Heart right ventricle (tissue), 16 donors: ENCODE results near the gene CAPN13. TPM values are rescaled to one million over a fixed set of nuclear protein-coding genes. Genes with fewer than 3 reads are reported as not detected.

ENCODE experiments used
- ATAC-seq, 8 donors: fragments of 200-7000 bp; cut with Tn5 transposase; one replicate each; pipeline ENCODE4 v1.9.1; 2020; ENCODE audit warnings: mild to moderate bottlenecking in 8 of 8, moderate library complexity in 8 of 8, moderate number of reproducible peaks in 1 of 8
- DNase-seq, 2 donors: peaks; one replicate each; pipeline ENCODE4 v3.0.0-alpha.2; 2020
- H3K27ac ChIP-seq, 10 donors: fragments of 200-600 bp; sonication (generic) in 2 of 10; one replicate each; pipeline versions ENCODE4 v1.5.0 to v1.8.0; 2020 to 2022; ENCODE audit warnings: mild to moderate bottlenecking in 3 of 10
- H3K27me3 ChIP-seq, 7 donors: fragments of 200-600 bp; one replicate each; pipeline ENCODE4 v1.8.0; 2021 to 2022; ENCODE audit warnings: mild to moderate bottlenecking in 2 of 7
- H3K36me3 ChIP-seq, 9 donors: fragments of 200-600 bp; sonication (generic) in 1 of 9; one replicate each; pipeline versions ENCODE4 v1.5.0 to v1.8.0; 2020 to 2022; ENCODE audit warnings: mild to moderate bottlenecking in 2 of 9
- H3K4me1 ChIP-seq, 9 donors: fragments of 200-600 bp; sonication (generic) in 1 of 9; one replicate each; pipeline versions ENCODE4 v1.5.0 to v1.8.0; 2020 to 2022; ENCODE audit warnings: mild to moderate bottlenecking in 4 of 9
- H3K4me3 ChIP-seq, 10 donors: fragments of 200-600 bp; sonication (generic) in 2 of 10; one replicate each; pipeline versions ENCODE4 v1.5.0 to v1.8.0; 2020 to 2022; ENCODE audit warnings: mild to moderate bottlenecking in 7 of 10, moderate library complexity in 2 of 10
- H3K9me3 ChIP-seq, 11 donors: fragments of 200-600 bp in 10 of 11; sonication (generic) in 2 of 11; one replicate each; pipeline versions ENCODE4 v1.5.0 to v1.8.0; 2013 to 2022; ENCODE audit warnings: mild to moderate bottlenecking in 2 of 11, control low read depth in 1 of 11, moderate library complexity in 1 of 11
- WGBS, 2 donors: extraction: QIAGEN DNeasy Blood & Tissue Kit; methylation state at CpG; one replicate each; pipeline ENCODE4 v1.1.7; 2013; ENCODE audit warnings: inconsistent platforms in 1 of 2; 5-methylcytosine and 5-hydroxymethylcytosine counted together
- intact Hi-C, 10 donors: fragments of 100-400 bp; cut with DNase I; formaldehyde crosslinking; loops; one replicate each; pipeline versions ENCODE4 v1.11.1 to v1.14.2; 2022
- polyA plus RNA-seq, 2 donors: library from polyadenylated mRNA; stranded (reverse); fragments of 200-250 nt; gene quantifications; one replicate each; pipeline ENCODE4 v1.2.3, GENCODE V29; 2013
- total RNA-seq, 10 donors: library from RNA; stranded (reverse); fragmentation: NEBNext Ultra II Directional in 3 of 10; extraction: Animal tissue kit (Norgen Biotek cat#: 25700) in 3 of 10; gene quantifications; one replicate each; pipeline versions ENCODE4 v1.2.1 to v1.2.4, GENCODE V29; 2021 to 2023
- TF ChIP-seq, protein P1 (sequence below), 9 donors: fragments of 200-600 bp; sonication (generic) in 2 of 9; IDR thresholded peaks; one replicate each; pipeline versions ENCODE4 v1.5.0 to v1.8.0; 2021 to 2022; ENCODE audit warnings: antibody characterized with exemption in 9 of 9, mild to moderate bottlenecking in 5 of 9, moderate library complexity in 1 of 9
- donor health status: Arrhythmogenic right ventricular cardiomyopathy.
- donor health status: ischemic (EF 13 %, LVEDD 7.1; RV severe dilation, severe dysfunction).
- donor health status: healthy with polysubstance abuse.
- donor health status: DM: no; HTN: yes; CAD: no.
- donor health status: DM: no; HTN: no; CAD: no.
- donor health status: ischemic (EF 25% LVEDD 6.9; RV normal size, moderate dysfunction).
- donor health status: ischemic (EF 25% LVEDD 5.7; RV mildly dilated, moderate dysfunction).
- donor health status: healthy.
- donor health status: DM: yes; HTN: yes; CAD: no.
- donor health status: Ischemic cardiomyopathy.
- donor health status: ischemic (EF 35%, LVEDD 5.7; RV mildly dilated, moderate dysfunction).
- donor health status: nonischemic (EF 11% LVEDD 7.7; RV severe dilation, severe dysfunction).
- donor health status: DM: yes; HTN: yes; CAD: no.
- donor health status: PGD.
- donor health status: ischemic (EF 29% LVEDD 5.4; RV normal size, mild dysfunction).
- donor health status: nonischemic (EF 23%, LVEDD 6.1; RV moderate dilation, normal function).

The CAPN13 gene
- total and polyA plus RNA-seq, 12 donors, result 0.09 TPM; not detected in 11

DNA sequence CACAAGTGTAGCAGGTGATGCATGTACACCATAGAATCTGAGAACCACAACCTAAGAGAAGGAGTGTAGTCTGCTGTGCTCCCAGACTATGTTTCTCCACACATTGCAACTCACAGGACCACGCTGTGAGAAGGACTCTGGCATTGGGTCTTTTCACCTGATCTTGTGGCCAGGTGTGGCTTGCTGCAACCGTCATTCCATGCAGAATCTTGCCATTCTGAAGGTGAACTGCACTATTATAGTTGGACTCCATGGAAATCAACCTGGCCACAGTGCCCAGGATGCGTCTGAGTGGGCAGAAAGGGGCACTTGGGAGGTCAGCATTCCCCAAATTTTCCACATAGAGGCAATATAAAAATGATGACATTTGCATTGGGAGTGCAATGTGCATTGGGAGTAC is 122.2 kb downstream of the CAPN13 start:
- no peaks in the 10 kb centered on the region for H3K9me3 ChIP-seq
- intact Hi-C loops, result loop anchor here in 3 of 10 donors (5.0 to 10.0 kb wide), 3 partner anchors 58 to 160 kb away; no protein-coding TSS in a partner anchor
- no peak for DNase-seq
- no peak overlapping the region for H3K4me3 ChIP-seq
- 93 to 94% methylated on average over 3 of the region's 3 CpGs for WGBS, 2 donors
- TF ChIP-seq, protein P1, sequence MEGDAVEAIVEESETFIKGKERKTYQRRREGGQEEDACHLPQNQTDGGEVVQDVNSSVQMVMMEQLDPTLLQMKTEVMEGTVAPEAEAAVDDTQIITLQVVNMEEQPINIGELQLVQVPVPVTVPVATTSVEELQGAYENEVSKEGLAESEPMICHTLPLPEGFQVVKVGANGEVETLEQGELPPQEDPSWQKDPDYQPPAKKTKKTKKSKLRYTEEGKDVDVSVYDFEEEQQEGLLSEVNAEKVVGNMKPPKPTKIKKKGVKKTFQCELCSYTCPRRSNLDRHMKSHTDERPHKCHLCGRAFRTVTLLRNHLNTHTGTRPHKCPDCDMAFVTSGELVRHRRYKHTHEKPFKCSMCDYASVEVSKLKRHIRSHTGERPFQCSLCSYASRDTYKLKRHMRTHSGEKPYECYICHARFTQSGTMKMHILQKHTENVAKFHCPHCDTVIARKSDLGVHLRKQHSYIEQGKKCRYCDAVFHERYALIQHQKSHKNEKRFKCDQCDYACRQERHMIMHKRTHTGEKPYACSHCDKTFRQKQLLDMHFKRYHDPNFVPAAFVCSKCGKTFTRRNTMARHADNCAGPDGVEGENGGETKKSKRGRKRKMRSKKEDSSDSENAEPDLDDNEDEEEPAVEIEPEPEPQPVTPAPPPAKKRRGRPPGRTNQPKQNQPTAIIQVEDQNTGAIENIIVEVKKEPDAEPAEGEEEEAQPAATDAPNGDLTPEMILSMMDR (IDR thresholded peaks at IDR 0.05), result no peak
- H3K27ac ChIP-seq, result no peak overlapping the region
- no peaks in the 10 kb centered on the region for H3K36me3 ChIP-seq
- no peak for ATAC-seq
- no peaks in the 10 kb centered on the region for H3K27me3 ChIP-seq
- H3K4me1 ChIP-seq, result peaks cover 0 to 29% (median 12%) of the 10 kb centered on the region in 9 donors

DNA sequence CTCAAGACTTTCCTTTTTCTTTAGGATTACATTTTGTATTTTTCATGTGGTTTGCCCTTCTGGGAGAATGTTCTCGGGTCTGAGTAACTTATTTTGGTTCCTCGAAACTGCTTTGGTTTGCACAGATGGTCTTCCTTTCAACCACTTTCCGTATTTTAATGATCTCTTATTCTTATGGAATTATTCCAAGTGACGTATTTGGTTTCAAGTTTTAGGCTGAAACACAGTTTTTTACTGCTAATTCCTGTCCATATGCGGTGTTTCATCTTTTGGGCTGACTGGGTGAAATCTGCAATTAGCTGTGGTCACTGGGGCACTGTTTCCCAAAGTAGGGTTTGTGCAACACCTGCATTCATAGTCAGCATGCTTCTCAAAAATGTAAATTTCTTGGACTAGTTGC is 122.7 kb downstream of the CAPN13 start:
- Histone ChIP-seq H3K27me3 (no peaks in the 10 kb centered on the region), H3K9me3 (no peaks in the 10 kb centered on the region), H3K4me1 (peaks cover 0 to 25% (median 12%) of the 10 kb centered on the region in 9 donors), H3K4me3 (no peak overlapping the region), H3K27ac (no peak overlapping the region), H3K36me3 (no peaks in the 10 kb centered on the region)
- intact Hi-C loops, result loop anchor here in 1 of 10 donors (10.0 kb wide), 1 partner anchor 160 kb away; no protein-coding TSS in a partner anchor
- TF ChIP-seq, protein P1 (IDR thresholded peaks at IDR 0.05), result no peak
- ATAC-seq (no peak), DNase-seq (no peak)
- WGBS, 2 donors, result 85 to 91% methylated on average over 5 of the region's 5 CpGs

DNA sequence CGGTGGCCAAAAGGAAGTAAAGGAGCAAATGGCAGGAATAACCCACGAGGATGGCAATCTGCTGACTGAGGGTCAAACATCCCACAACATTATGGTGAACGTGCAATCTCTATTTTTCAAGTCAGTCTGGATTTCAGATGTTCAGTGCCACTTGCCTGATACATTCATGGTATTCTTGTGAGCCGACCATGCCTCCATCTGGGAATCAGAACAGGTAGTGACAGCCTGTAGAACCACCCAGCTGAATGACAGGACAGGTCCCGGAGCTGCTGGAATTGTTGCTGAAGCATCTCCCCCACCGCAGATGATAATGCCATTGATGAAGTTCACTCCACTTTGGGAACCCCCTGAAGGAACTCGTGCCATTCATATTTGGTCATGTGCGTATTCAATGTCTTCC is 123.2 kb downstream of the CAPN13 start:
- 91 to 95% methylated on average over 8 of the region's 8 CpGs for WGBS, 2 donors
- no peaks in the 10 kb centered on the region for H3K9me3 ChIP-seq
- no peaks in the 10 kb centered on the region for H3K36me3 ChIP-seq
- intact Hi-C loops, result loop anchor here in 1 of 10 donors (10.0 kb wide), 1 partner anchor 159 kb away; no protein-coding TSS in a partner anchor
- H3K4me3 ChIP-seq, result no peak overlapping the region
- no peak for DNase-seq
- peaks cover 0 to 20% (median 8%) of the 10 kb centered on the region in 9 donors for H3K4me1 ChIP-seq
- no peak for ATAC-seq
- TF ChIP-seq, protein P1 (IDR thresholded peaks at IDR 0.05), result no peak
- H3K27me3 ChIP-seq, result no peaks in the 10 kb centered on the region
- no peak overlapping the region for H3K27ac ChIP-seq

DNA sequence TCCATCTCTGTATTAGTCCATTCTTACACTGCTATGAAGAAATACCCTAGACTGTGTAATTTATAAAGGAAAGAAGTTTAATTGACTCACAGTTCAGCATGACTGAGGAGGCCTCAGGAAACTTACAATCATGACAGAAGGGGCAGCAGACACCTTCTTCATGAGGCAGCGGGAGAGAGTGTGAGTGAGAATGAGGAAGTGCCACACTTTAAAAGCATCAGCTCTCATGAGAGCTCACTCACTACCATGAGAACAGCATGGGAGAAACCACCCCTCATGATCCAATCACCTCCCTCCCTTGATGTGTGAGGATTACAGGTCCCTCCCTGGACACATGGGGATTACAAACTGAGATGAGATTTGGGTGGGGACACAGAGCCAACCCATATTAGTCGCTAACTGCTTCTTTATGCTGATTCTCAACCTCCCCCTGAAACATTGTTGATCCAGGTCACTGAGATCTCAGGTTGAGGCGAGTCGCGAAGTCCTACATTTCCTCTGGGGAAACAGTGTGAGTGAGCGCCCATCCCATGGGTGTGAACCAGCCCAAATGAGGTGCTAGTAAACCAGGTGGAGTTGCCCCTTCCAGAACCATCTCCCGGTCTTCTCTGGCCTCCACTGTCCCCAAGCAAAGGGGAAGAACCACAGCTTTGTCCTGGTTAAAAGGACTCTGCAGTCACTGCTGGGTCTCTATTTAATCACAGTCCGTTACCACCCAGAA is 123.8 kb downstream of the CAPN13 start:
- H3K4me1 ChIP-seq, result peaks cover 0 to 13% (median 2%) of the 10 kb centered on the region in 9 donors
- no peak overlapping the region for H3K4me3 ChIP-seq
- 93 to 95% methylated on average over 8 of the region's 8 CpGs for WGBS, 2 donors
- intact Hi-C loops, result loop anchor here in 1 of 10 donors (10.0 kb wide), 1 partner anchor 159 kb away; no protein-coding TSS in a partner anchor
- no peak for DNase-seq
- no peak overlapping the region for H3K27ac ChIP-seq
- no peaks in the 10 kb centered on the region for H3K27me3 ChIP-seq
- TF ChIP-seq, protein P1 (IDR thresholded peaks at IDR 0.05), result no peak
- H3K9me3 ChIP-seq, result no peaks in the 10 kb centered on the region
- H3K36me3 ChIP-seq, result no peaks in the 10 kb centered on the region
- ATAC-seq, result no peak
